Activated T-helper 9 cell treated with anti-CD3 and anti-CD28 coated beads, Interleukin-2, amount 50 U/mL, for 16 hours (primary cell): Measurements from ENCODE around the gene GRIK3.
"Not testable (repeated sequence)": the region's sequence is repeated elsewhere in the genome, so short reads cannot be mapped to it uniquely, and the experiment has no call there.

Source experiments
- DNase-seq: peaks from one replicate; pipeline ENCODE4 v3.0.0-alpha.2; 2020; ENCODE audit warnings: low read depth

GRIK3 gene

DNA sequence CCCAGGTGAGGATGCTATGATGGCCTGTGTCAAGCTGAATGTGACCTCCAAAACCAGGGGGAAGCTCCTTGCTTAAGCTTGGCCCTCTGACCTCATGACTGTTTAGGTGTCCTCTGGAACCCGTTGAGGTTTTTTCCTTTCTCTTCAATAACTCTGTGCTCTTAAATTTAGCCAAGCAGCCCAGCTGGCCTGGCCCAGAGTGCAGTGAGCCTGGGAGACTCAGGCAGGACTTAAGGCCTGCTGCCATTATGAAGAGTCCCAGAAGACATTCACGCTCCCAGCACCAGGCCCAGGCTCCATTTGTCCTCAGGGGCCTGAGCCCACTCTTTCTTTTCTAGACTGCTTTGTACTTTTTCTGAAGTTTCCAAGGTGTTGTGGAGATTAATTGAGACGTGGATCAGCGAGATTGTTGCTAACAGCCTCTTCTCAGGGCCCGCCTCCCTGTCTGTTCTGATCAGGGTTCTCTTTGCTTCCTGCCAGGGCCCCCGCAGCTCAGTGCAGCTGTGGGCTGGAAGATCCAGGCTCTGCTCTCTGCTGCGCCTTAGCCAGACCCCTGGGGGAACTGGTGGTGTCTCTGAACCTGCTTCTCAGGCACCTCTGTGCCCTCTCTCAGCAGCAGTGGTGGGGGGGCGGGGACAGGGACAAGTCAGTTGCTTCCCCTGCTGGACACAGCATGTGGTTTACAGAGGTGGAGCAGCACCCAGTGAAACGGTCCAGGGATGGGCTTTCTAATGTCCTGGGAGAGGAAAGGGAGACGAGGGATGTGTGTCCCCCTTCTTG lies 124.2 kb downstream of the GRIK3 start:
- DNase-seq: no peak

- not testable (repeated sequence) for DNase-seq
Observed at GRCh38 chr1:36909359-36909758, 125.0 kb downstream of the GRIK3 start.

- no peak for DNase-seq
Observed at GRCh38 chr1:36908096-36908495, 126.2 kb downstream of the GRIK3 start.

DNA sequence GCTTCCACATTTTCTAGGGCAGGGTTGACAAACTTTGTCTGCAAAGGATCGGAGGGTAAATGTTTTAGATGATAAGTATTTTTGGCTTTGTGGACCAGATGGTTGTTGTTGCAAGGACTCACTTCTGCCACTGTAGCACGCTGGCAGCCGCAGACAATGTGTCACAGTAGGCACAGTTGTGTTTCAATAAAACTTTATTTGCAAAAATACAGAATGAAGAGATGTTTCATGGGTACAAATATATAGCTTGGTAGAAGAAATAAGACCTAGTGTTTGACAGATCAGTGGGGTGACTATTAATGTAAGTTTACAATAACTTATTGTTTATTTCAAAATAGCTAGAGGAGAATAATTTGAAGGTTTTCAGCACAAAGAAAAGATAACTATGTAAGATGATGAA lies 127.8 kb downstream of the GRIK3 start:
- DNase-seq: no peak

DNA sequence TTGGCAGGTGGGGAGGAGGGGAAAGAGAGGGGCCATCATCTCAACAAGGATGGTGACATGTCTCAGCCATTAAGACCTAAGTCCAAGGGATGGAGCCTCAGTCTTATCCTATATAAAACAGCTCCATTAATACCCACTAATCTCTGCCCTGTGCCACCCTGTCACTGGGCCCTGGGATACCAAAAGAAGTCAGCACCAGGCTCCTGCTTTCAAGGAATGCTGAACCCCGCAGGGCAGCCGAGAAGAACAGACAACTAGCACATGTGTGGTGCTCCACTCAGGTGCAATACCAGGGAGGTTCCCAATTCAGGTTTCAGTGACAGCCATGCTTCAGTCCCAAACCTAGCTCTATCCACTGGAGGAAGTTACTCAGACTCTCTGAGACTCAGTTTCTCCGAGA lies 128.4 kb downstream of the GRIK3 start:
- no peak for DNase-seq

GRCh38 chr1:36900128-36900527 lies 134.2 kb downstream of the GRIK3 start:
- DNase-seq: no peak

DNA sequence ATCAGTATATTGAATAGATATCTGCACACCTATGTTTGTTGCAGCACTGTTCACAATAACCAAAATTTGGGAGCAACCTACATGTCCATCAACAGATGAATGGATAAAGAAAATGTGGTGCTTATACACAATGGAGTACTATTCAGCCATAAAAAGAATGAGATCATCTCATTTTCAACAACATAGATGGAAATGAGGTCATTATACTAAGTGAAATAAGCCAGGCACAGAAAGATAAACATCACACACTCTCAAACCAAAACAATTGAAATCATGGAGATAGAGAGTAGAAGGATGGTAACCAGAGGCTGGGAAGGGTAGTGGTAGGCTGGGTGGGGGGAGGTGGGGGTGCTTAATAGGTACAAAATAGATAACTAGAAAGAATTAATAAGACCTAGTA lies 136.5 kb downstream of the GRIK3 start:
- DNase-seq: not testable (repeated sequence)

DNA sequence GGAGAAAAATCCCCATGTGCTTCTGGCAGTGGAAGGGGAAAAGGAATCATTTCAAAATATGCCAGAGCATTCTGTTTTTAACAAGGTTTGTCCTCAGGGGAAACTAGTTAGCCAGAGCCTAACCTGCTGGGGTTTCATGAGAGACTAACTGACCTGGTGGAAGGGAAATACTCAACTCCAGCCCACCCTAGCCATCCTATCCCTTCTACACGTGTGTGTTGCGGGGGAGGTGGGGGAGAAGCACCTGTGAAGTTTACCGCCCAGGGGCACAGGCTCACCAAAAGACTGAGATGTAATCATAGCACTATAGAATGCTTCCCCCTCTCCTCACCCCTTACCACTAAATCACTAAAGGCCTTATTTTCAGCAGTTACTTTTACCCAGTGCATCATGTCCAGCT lies 139.5 kb downstream of the GRIK3 start:
- no peak for DNase-seq

GRCh38 chr1:36890776-36891175 lies 143.5 kb downstream of the GRIK3 start:
- DNase-seq: no peak

- no peak for DNase-seq
Observed at GRCh38 chr1:36889478-36890226, 144.7 kb downstream of the GRIK3 start.

GRCh38 chr1:36888811-36889477 lies 145.4 kb downstream of the GRIK3 start:
- no peak for DNase-seq

- no peak for DNase-seq
Observed at GRCh38 chr1:36885540-36886357, 148.6 kb downstream of the GRIK3 start.

DNA sequence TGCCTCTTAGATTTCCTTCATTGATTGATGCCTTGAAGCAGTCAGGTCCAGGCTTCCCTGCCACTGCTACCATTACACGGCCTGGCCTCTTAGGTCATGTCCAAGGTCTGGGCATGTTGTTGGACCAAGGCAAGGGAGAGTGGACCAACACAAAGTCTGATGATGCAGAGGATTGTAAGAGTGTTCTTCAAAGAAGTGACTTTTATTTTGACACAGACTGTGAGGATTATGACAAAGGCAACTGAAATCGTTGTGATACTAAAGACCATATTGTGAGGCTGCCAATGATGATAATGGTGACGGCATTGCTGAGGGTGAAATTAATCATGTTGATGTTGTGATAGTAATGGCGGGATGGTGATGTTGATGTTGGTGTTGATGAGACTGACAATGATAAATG lies 149.5 kb downstream of the GRIK3 start:
- DNase-seq: no peak

GRCh38 chr1:36884029-36884701 lies 150.2 kb downstream of the GRIK3 start:
- DNase-seq: no peak

GRCh38 chr1:36883315-36883949 lies 150.9 kb downstream of the GRIK3 start:
- no peak for DNase-seq

DNA sequence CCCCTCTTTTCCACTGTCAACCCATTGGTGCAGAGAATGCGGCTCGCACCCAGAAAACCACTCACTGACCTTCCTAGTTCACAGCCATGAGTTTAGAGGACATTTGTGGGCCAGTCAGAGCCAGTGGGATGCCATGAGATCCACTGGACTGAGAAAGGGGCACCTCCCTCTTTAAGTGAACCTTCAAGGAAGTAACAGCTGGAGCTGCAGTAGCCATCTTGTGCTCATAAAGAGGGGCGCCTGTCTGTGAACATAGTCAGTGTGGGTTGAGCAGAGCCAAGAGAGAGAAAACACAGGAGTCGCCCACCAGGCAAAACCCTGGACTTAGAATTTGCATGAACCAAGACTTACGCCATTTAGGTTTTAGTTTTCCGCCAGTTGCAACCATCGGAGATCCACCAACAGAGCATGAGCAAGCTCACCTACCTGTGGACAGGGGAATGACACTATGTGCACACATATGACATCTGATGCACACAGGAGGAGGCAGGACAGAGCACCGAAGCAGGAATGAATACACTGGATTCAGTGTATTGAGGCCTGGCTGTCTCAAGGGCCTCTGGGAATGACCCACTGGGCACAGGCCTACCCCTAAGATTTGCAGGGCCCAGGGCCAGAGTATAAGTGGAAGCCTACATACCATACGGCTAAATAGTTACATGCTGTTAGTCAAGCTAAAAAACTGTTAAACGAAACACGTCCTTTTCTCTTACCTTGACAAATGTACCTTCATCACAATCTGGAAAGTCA lies 151.6 kb downstream of the GRIK3 start:
- DNase-seq: no peak

DNA sequence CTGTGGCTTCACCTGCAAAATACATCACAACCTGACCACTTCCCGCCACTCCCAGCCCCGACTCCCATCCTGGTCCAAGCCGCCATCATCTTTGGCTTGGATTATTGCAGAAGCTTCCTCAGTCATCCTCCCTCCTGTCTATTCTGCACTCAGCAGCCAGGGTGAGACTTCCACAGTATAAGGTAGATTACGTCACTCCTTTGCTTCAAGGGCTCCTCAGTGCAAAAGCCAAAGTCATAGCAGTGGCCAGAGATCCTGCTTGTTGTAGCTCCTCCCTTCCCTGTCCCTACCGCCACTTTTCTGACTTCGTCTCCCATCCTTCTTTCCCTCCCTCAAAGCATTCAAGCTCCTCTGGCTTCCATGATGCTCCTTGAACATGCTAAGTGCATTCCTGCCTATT lies 152.8 kb downstream of the GRIK3 start:
- DNase-seq: no peak

DNA sequence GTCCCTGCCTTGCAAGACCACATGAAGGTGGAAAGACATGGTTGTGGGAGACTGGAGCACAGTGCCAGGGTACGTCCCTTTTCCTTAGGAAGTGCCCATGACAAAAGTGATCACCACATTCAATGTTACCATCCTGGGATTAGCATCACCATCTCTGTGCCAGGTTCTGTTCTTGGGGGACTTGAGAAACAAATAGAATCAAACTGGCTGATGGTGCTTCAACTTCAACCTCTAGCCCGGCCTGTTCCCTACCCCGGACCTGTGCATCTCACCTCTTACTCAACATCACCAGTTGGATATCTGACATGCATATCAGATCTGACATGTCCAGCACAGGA lies 153.3 kb downstream of the GRIK3 start:
- DNase-seq: no peak

GRCh38 chr1:36880155-36881067 lies 153.9 kb downstream of the GRIK3 start:
- DNase-seq: no peak
